Measurements from ENCODE around the gene PTCD2. TPM values are rescaled to one million over a fixed set of nuclear protein-coding genes. Genes with fewer than 3 reads are reported as not detected.

PTCD2 gene
- total and polyA plus RNA-seq, 11 donors: 5.3 to 21.5 (median 13.0) TPM

GRCh38 chr5:72410688-72411295, 90.6 kb downstream of the PTCD2 start:
- Histone ChIP-seq H3K27ac (no peak overlapping the region), H3K36me3 (no peaks in the 10 kb centered on the region), H3K9me3 (no peaks in the 10 kb centered on the region), H3K27me3 (no peaks in the 10 kb centered on the region), H3K4me3 (no peak overlapping the region), H3K4me1 (peaks cover 0 to 23% (median 0%) of the 10 kb centered on the region in 12 donors)
- intact Hi-C loops (cut with DNase I): no loop called here
- TF ChIP-seq CTCF (IDR thresholded peaks at IDR 0.05) (no peak), POLR2A (IDR thresholded peaks at IDR 0.05) (no peak)
- WGBS, 4 donors: 88 to 93% (median 91%) methylated on average over 4 of the region's 4 CpGs
- ATAC-seq (no peak), DNase-seq (no peak)

GRCh38 chr5:72412283-72413055, 92.3 kb downstream of the PTCD2 start:
- no peak overlapping the region for H3K4me3 ChIP-seq
- intact Hi-C loops (cut with DNase I): no loop called here
- WGBS, 4 donors: 62 to 92% (median 75%) methylated on average over 4 of the region's 4 CpGs
- no peaks in the 10 kb centered on the region for H3K27me3 ChIP-seq
- no peak overlapping the region for H3K27ac ChIP-seq
- DNase-seq: no peak
- no peak for ATAC-seq
- H3K9me3 ChIP-seq: no peaks in the 10 kb centered on the region
- no peak for TF ChIP-seq POLR2A (IDR thresholded peaks at IDR 0.05)
- no peak for TF ChIP-seq CTCF (IDR thresholded peaks at IDR 0.05)
- H3K4me1 ChIP-seq: peaks cover 0 to 13% (median 0%) of the 10 kb centered on the region in 12 donors
- H3K36me3 ChIP-seq: no peaks in the 10 kb centered on the region

GRCh38 chr5:72415616-72416325, 95.6 kb downstream of the PTCD2 start:
- no peak overlapping the region for H3K27ac ChIP-seq
- no peak for DNase-seq
- TF ChIP-seq CTCF (IDR thresholded peaks at IDR 0.05) (no peak), POLR2A (IDR thresholded peaks at IDR 0.05) (no peak)
- no peaks in the 10 kb centered on the region for H3K36me3 ChIP-seq
- H3K4me1 ChIP-seq: peaks cover 0 to 6% (median 0%) of the 10 kb centered on the region in 12 donors
- H3K27me3 ChIP-seq: no peaks in the 10 kb centered on the region
- 81 to 91% (median 89%) methylated on average over 5 of the region's 5 CpGs for WGBS, 4 donors
- H3K9me3 ChIP-seq: no peaks in the 10 kb centered on the region
- no peak overlapping the region for H3K4me3 ChIP-seq
- peak in 1 of 4 donors; percentile 22 for ATAC-seq
- intact Hi-C loops (cut with DNase I): no loop called here

All from heart left ventricle (tissue), 16 donors.